Measurements from ENCODE around the gene TCF7. TPM values are rescaled to one million over a fixed set of nuclear protein-coding genes. Genes with fewer than 3 reads are reported as not detected.

Gene TCF7
- total RNA-seq, 2 donors from 2014 or later = 4.3 to 9.4 TPM

DNA sequence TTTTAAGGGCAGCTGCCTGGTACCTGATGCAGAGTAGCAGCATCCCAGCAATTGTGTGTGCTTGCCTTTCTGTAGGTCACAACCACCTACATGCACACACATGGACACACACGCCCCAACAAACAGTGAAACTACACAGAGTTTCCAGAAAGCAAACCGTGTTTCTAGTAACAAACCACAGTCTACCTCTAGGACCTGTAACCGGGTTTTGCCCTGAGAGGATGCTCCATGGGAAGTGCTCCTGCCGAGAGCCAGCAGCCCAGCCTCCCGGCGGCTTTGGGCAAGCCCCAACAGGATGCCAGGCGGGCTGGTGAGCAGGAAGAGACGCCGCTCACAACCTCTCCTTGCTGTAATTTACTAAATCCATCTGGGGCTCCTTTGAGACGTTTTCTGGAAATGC lies 4.1 kb upstream of the TCF7 start:
- DNase-seq = no peak
- no peak overlapping the region for H3K9ac ChIP-seq (ENCODE audit: low read depth in 2 of 2, low read length in 2 of 2)
- no peaks in the 10 kb centered on the region for H3K9me3 ChIP-seq
- no peaks in the 10 kb centered on the region for H3K4me1 ChIP-seq
- H3K27ac ChIP-seq = no peak overlapping the region
- intact Hi-C loops (cut with DNase I) = no loop called here
- TF ChIP-seq, protein P1, sequence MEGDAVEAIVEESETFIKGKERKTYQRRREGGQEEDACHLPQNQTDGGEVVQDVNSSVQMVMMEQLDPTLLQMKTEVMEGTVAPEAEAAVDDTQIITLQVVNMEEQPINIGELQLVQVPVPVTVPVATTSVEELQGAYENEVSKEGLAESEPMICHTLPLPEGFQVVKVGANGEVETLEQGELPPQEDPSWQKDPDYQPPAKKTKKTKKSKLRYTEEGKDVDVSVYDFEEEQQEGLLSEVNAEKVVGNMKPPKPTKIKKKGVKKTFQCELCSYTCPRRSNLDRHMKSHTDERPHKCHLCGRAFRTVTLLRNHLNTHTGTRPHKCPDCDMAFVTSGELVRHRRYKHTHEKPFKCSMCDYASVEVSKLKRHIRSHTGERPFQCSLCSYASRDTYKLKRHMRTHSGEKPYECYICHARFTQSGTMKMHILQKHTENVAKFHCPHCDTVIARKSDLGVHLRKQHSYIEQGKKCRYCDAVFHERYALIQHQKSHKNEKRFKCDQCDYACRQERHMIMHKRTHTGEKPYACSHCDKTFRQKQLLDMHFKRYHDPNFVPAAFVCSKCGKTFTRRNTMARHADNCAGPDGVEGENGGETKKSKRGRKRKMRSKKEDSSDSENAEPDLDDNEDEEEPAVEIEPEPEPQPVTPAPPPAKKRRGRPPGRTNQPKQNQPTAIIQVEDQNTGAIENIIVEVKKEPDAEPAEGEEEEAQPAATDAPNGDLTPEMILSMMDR (IDR thresholded peaks at IDR 0.05) = no peak
- peaks cover 12% of the 10 kb centered on the region for H3K27me3 ChIP-seq
- H3K4me3 ChIP-seq = no peak overlapping the region
- no peaks in the 10 kb centered on the region for H3K36me3 ChIP-seq

DNA sequence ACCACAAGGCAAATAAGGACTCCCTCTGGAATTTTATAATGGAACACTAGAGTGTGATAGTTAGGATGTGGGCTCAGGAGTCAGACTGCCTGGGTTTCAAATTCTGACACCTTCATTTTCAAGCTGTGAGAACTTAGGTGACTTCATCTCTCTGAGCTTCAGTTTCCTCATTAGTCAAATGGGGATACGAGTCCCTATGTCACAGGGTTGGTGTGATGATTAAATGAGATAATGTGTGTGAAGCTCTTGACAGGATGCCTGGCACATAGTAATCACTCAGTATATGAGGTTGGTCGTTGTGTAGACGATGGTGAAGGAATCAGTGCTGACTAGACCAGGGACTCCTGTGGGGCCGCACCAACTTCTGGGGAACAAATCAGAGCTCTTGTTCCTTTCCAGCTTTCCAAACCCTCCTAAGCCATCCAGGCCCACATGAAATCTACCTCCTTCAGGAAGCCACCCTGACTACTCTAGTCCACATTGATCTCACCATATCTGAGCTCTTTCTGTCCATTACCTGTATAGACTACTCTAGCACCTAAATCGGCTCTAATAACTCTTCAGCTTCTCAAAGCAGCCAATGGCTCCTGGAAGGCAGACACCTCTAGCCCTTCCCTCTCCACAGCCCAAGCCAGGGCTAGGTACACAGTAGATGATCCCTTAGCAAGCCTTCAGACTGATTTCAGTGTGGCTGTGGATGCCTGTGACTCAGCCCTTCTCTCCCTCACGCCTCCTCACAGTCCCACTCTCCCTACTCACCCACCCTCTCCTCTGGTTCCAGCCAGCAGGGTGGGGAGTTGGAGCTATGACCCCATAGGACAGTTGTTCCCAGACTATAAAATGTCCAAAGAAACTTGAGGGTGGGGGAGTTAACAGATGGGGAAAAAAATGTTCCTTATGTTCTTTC lies 2.5 kb upstream of the TCF7 start:
- TF ChIP-seq, protein P1 (IDR thresholded peaks at IDR 0.05) = no peak
- no peaks in the 10 kb centered on the region for H3K9me3 ChIP-seq
- no peak overlapping the region for H3K27ac ChIP-seq
- no peaks in the 10 kb centered on the region for H3K4me1 ChIP-seq
- H3K9ac ChIP-seq (ENCODE audit: low read depth in 2 of 2, low read length in 2 of 2) = no peak overlapping the region
- no peak for DNase-seq
- no peak overlapping the region for H3K4me3 ChIP-seq
- peaks cover 12% of the 10 kb centered on the region for H3K27me3 ChIP-seq
- no peaks in the 10 kb centered on the region for H3K36me3 ChIP-seq
- intact Hi-C loops (cut with DNase I) = no loop called here

DNA sequence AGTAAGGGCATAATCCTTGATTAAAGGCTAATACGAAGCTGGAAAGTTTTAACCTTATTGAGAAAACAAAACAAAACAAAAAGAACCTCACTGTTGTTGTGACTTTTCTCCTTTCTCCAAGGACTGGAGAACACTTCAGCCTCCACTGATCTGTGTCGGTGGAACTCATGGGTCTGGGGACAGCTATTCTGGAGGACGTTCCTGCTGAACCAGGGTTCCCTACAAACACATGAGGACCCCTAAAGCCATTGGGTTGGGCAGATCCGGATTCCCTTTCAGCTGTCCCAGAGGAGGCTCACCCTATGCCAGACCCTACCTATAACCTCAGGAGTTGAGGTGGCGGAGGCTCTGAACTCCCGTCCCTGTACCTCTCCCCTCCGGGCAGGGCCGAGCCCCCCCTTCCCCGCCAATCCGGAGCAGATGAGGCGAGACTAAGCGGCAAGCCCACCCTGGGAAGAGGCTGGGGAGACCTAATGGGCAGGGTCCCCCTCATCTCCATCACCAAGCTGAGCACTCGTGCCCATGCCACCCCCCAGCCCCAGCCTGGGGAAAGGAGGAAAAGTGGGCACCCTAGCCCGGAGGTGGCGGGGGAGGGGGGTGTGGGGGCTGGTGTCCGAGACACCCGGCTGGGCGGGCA lies 1.6 kb upstream of the TCF7 start:
- no peaks in the 10 kb centered on the region for H3K4me1 ChIP-seq
- TF ChIP-seq, protein P1 (IDR thresholded peaks at IDR 0.05) = no peak
- no peak overlapping the region for H3K9ac ChIP-seq (ENCODE audit: low read depth in 2 of 2, low read length in 2 of 2)
- H3K4me3 ChIP-seq = no peak overlapping the region
- H3K36me3 ChIP-seq = no peaks in the 10 kb centered on the region
- H3K27me3 ChIP-seq = peaks cover 12% of the 10 kb centered on the region
- H3K27ac ChIP-seq = no peak overlapping the region
- no peak for DNase-seq
- H3K9me3 ChIP-seq = no peaks in the 10 kb centered on the region
- intact Hi-C loops (cut with DNase I) = no loop called here

DNA sequence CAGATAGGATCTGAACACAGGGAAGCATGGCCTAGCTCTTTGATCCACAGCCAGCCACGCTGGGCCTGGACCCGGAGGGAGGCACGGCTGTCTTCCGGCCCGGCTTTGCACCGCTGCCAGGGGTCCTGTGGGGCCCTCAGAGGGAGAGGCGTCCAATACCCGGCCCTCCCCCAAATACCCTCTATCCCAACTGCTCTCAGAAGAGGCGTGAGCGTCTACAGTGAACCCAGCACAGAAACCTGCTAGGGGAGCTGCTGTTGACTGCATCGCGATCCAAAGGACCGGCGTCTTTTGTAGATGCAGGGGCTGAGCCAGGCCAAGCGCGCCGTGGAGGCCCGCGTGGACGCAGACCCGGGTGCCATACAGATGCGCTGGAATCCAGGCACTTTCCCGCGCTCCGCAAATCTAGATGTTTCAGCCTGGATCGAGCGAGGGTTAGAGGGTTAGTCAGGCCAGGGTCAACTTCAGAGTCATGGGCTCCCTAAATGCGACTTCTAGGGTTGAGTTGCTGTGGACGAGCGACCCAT lies 1.1 kb upstream of the TCF7 start:
- H3K9ac ChIP-seq (ENCODE audit: low read depth in 2 of 2, low read length in 2 of 2) = peak overlapping the region in 1 of 2 donors; percentile 83
- no peak overlapping the region for H3K27ac ChIP-seq
- no peak for DNase-seq
- no peaks in the 10 kb centered on the region for H3K9me3 ChIP-seq
- TF ChIP-seq, protein P1 (IDR thresholded peaks at IDR 0.05) = no peak
- H3K27me3 ChIP-seq = peaks cover 12% of the 10 kb centered on the region
- H3K4me3 ChIP-seq = peak overlapping the region; percentile 52
- no peaks in the 10 kb centered on the region for H3K4me1 ChIP-seq
- intact Hi-C loops (cut with DNase I) = no loop called here
- no peaks in the 10 kb centered on the region for H3K36me3 ChIP-seq

DNA sequence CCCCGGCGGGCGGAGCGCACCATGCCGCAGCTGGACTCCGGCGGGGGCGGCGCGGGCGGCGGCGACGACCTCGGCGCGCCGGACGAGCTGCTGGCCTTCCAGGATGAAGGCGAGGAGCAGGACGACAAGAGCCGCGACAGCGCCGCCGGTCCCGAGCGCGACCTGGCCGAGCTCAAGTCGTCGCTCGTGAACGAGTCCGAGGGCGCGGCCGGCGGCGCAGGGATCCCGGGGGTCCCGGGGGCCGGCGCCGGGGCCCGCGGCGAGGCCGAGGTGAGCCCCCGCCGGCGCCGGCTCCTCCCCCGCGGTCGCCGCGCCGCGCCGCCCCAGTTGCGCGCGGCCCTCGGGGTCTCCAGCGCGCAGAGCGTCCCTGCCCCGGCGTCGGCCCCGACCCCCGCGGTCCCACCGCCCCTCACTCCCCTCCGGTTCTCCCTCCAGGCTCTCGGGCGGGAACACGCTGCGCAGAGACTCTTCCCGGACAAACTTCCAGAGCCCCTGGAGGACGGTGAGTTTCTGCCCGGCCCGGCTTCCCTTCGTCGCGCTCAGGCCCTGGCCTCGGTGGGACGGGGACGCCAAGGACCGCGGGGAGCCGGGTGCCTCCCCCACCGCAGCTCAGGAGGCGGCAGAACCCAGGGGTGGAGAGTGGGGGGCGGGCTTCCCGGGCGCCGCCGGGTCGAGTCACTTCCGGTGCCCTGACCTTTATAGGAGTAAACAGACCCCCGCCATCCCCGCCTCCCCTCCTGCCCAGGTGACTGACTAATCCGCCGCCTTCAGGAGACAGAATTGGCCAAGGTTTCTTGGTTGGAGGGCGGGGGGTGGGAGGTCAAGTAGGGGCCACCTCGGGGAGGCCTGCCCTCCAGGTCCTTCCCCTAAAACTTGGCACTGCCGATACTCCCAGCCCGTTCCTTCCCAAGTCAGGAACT lies 665 bp downstream of the TCF7 start:
- H3K36me3 ChIP-seq = no peaks in the 10 kb centered on the region
- DNase-seq = no peak
- H3K9me3 ChIP-seq = no peaks in the 10 kb centered on the region
- H3K9ac ChIP-seq (ENCODE audit: low read depth in 2 of 2, low read length in 2 of 2) = peak overlapping the region in 1 of 2 donors; percentile 15
- peak overlapping the region; percentile 40 for H3K4me3 ChIP-seq
- no peaks in the 10 kb centered on the region for H3K4me1 ChIP-seq
- H3K27me3 ChIP-seq = peaks cover 12% of the 10 kb centered on the region
- TF ChIP-seq, protein P1 (IDR thresholded peaks at IDR 0.05) = no peak
- intact Hi-C loops (cut with DNase I) = no loop called here
- H3K27ac ChIP-seq = no peak overlapping the region
